ENCODE data around the gene CAPZA2.

DNA sequence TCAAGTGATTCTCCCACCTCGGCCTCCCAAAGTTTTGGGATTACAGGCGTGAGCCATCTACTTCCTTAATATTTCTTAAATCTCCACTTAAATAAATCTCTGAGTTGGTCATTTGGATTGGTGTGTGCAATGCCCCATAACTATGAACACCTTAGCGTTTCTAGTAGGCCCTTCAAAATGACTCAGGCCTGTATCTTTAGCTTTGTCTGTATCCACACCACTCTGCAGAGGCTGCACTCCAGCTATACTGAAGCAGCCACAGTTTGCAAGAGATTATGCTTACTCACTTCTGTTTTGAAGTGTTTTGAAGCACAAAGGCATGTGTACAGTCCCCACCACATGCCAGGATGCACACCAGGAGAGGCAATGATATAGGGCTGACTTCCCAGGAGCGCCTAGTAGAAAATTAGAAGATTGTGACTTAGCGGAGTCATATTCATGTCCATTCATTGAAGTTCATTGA, 88.5 kb downstream of the CAPZA2 start:
- TF ChIP-seq CREB1 (IDR thresholded peaks at IDR 0.05; ENCODE audit: low read depth) (no peak), RAD21 (IDR thresholded peaks at IDR 0.05; ENCODE audit: low read depth) (no peak), TAF1 (IDR thresholded peaks at IDR 0.05; ENCODE audit: low read depth) (no peak), EGR1 (IDR thresholded peaks at IDR 0.05) (no peak), EP300 (IDR thresholded peaks at IDR 0.05; ENCODE audit: borderline replicate concordance) (no peak)
- TF ChIP-seq, protein P1, sequence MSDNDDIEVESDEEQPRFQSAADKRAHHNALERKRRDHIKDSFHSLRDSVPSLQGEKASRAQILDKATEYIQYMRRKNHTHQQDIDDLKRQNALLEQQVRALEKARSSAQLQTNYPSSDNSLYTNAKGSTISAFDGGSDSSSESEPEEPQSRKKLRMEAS (IDR thresholded peaks at IDR 0.05) = no peak
- TF ChIP-seq, protein P2, sequence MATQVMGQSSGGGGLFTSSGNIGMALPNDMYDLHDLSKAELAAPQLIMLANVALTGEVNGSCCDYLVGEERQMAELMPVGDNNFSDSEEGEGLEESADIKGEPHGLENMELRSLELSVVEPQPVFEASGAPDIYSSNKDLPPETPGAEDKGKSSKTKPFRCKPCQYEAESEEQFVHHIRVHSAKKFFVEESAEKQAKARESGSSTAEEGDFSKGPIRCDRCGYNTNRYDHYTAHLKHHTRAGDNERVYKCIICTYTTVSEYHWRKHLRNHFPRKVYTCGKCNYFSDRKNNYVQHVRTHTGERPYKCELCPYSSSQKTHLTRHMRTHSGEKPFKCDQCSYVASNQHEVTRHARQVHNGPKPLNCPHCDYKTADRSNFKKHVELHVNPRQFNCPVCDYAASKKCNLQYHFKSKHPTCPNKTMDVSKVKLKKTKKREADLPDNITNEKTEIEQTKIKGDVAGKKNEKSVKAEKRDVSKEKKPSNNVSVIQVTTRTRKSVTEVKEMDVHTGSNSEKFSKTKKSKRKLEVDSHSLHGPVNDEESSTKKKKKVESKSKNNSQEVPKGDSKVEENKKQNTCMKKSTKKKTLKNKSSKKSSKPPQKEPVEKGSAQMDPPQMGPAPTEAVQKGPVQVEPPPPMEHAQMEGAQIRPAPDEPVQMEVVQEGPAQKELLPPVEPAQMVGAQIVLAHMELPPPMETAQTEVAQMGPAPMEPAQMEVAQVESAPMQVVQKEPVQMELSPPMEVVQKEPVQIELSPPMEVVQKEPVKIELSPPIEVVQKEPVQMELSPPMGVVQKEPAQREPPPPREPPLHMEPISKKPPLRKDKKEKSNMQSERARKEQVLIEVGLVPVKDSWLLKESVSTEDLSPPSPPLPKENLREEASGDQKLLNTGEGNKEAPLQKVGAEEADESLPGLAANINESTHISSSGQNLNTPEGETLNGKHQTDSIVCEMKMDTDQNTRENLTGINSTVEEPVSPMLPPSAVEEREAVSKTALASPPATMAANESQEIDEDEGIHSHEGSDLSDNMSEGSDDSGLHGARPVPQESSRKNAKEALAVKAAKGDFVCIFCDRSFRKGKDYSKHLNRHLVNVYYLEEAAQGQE (IDR thresholded peaks at IDR 0.05; ENCODE audit: low read depth) = no peak

Data from Ishikawa (cell line).